GM12878 (cell line): Measurements from ENCODE around the gene C15orf39. TPM values are rescaled to one million over a fixed set of nuclear protein-coding genes. Genes with fewer than 3 reads are reported as not detected.
A peak's percentile ranks its signal among the peaks of the same experiment; 100 is the strongest.

Source experiments
- CHD4 ChIP-seq: fragments of 200-600 bp; sonication (generic); IDR thresholded peaks from 2 replicates; pipeline ENCODE4 v1.6.1; 2016; ENCODE audit warnings: mild to moderate bottlenecking
- EGR1 ChIP-seq, 2 experiments: IDR thresholded peaks; 1 replicate in 1 of 2; 2 replicates in 1 of 2; pipeline ENCODE4 v1.6.1; 2011 to 2012; ENCODE audit warnings: low read depth in 2 of 2, low read length in 2 of 2, borderline replicate concordance in 1 of 2, mild to moderate bottlenecking in 1 of 2, moderate library complexity in 1 of 2
- IKZF1 ChIP-seq: fragments of 450-650 bp; conservative IDR thresholded peaks from 2 replicates; pipeline ENCODE4 v1.6.1; 2017; ENCODE audit warnings: antibody characterized with exemption, mild to moderate bottlenecking
- NRF1 ChIP-seq: conservative IDR thresholded peaks from 2 replicates; pipeline ENCODE4 v1.6.1; 2011; ENCODE audit warnings: mild to moderate bottlenecking, low read depth, low read length, improper control_type of control experiment
- POLR2AphosphoS2 ChIP-seq: IDR thresholded peaks from 2 replicates; pipeline ENCODE4 v1.6.1; 2011; ENCODE audit warnings: low read depth, mild to moderate bottlenecking, low read length, improper control_type of control experiment, moderate library complexity
- POLR2AphosphoS5 ChIP-seq: IDR thresholded peaks from 2 replicates; pipeline ENCODE4 v1.6.1; 2011; ENCODE audit warnings: mild to moderate bottlenecking, low read length, inconsistent platforms
- RUNX3 ChIP-seq: IDR thresholded peaks from 2 replicates; pipeline ENCODE4 v1.6.1; 2012; ENCODE audit warnings: low read length, inconsistent platforms
- polyA plus RNA-seq, 11 experiments: library from polyadenylated mRNA; depleted of rRNA in 4 of 11; unstranded in 6 of 11; stranded (reverse) in 5 of 11; fragments of >200 nt; fragmentation: Nextera tagmentation in 4 of 11; fragmentation: Illumina TruSeq in 1 of 11; extraction: Ambion mirVana in 4 of 11; extraction: Trizol in 1 of 11; gene quantifications; 1 replicate in 1 of 11; 2 replicates in 10 of 11; pipeline versions ENCODE4 v1.2.1 to v1.2.3, GENCODE V29; 2011 to 2016; ENCODE audit warnings: inconsistent platforms in 2 of 11, missing spikeins in 2 of 11, low read depth in 1 of 11
- total RNA-seq, 4 experiments: library from RNA; depleted of rRNA in 3 of 4; stranded (reverse); fragments of >200 nt in 3 of 4; fragmentation: Illumina TruSeq in 1 of 4; extraction: Trizol in 1 of 4; gene quantifications; 2 replicates each; pipeline versions ENCODE4 v1.2.1 to v1.2.3, GENCODE V29; 2013 to 2021
- TF ChIP-seq, protein P1 (sequence below): fragments of 450-650 bp; formaldehyde crosslinking; IDR thresholded peaks from 2 replicates; pipeline ENCODE4 v1.5.0; 2022; ENCODE audit warnings: mild to moderate bottlenecking, missing genetic modification characterization
- TF ChIP-seq, protein P2 (sequence below): fragments of 450-650 bp; IDR thresholded peaks from 2 replicates; pipeline ENCODE4 v1.6.1; 2014; ENCODE audit warnings: mild to moderate bottlenecking

C15orf39 gene
- total and polyA plus RNA-seq, 10 of the 15 experiments (the other 5 are each of a cell fraction or from before 2014, with no cell fraction given): 2.3 to 139 (median 33.0) TPM

DNA sequence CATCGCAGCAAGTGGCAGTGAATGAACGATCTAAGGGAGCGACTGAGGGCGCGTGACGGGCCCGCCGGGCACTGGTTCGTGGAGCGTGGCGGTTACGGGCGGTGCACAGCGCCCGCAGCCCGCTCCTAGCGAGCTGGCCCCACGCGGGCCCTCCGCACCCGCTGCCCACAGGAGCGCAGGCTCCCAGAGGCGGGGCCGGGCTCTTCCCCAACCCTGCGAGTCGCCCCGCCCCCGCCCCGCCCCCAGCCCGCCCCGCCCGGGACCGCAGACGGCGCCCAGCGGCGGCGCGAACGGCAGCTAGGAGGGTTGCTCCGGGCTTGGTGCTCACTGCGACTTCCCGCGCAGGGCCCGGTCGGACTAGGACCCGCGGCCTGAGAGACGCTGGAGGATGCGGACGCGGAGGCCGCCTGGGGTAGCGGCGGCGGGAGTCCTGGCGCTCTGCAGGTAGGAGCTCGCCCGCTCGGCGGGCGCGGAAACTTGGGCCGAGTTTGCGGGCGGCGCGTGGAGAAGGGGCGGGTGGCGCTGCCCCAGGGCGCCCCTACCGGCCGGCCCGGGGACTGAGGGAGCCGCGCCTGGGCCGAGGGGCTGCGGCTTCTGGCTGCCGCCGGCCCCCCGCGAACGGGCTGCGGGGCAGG lies at the start of gene C15orf39 (continued):
- TF ChIP-seq, protein P1, sequence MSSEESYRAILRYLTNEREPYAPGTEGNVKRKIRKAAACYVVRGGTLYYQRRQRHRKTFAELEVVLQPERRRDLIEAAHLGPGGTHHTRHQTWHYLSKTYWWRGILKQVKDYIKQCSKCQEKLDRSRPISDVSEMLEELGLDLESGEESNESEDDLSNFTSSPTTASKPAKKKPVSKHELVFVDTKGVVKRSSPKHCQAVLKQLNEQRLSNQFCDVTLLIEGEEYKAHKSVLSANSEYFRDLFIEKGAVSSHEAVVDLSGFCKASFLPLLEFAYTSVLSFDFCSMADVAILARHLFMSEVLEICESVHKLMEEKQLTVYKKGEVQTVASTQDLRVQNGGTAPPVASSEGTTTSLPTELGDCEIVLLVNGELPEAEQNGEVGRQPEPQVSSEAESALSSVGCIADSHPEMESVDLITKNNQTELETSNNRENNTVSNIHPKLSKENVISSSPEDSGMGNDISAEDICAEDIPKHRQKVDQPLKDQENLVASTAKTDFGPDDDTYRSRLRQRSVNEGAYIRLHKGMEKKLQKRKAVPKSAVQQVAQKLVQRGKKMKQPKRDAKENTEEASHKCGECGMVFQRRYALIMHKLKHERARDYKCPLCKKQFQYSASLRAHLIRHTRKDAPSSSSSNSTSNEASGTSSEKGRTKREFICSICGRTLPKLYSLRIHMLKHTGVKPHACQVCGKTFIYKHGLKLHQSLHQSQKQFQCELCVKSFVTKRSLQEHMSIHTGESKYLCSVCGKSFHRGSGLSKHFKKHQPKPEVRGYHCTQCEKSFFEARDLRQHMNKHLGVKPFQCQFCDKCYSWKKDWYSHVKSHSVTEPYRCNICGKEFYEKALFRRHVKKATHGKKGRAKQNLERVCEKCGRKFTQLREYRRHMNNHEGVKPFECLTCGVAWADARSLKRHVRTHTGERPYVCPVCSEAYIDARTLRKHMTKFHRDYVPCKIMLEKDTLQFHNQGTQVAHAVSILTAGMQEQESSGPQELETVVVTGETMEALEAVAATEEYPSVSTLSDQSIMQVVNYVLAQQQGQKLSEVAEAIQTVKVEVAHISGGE: no peak
- TF ChIP-seq POLR2AphosphoS2 (peak; percentile 93), NRF1 (no peak), EGR1 (IDR thresholded peaks at IDR 0.05; ENCODE audit: borderline replicate concordance in 1 of 2, low read depth in 2 of 2, low read length in 2 of 2) (peak in 1 of 2 experiments; percentile 20; a peak in 1 of 3 replicates), CHD4 (no peak), POLR2AphosphoS5 (peak; percentile 59; the same call in 1 of the 2 replicates), RUNX3 (no peak), IKZF1 (peak; percentile 79)
- TF ChIP-seq, protein P2, sequence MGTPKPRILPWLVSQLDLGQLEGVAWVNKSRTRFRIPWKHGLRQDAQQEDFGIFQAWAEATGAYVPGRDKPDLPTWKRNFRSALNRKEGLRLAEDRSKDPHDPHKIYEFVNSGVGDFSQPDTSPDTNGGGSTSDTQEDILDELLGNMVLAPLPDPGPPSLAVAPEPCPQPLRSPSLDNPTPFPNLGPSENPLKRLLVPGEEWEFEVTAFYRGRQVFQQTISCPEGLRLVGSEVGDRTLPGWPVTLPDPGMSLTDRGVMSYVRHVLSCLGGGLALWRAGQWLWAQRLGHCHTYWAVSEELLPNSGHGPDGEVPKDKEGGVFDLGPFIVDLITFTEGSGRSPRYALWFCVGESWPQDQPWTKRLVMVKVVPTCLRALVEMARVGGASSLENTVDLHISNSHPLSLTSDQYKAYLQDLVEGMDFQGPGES: no peak
